ENCODE results near the gene ANKRD62.

Gene ANKRD62

DNA sequence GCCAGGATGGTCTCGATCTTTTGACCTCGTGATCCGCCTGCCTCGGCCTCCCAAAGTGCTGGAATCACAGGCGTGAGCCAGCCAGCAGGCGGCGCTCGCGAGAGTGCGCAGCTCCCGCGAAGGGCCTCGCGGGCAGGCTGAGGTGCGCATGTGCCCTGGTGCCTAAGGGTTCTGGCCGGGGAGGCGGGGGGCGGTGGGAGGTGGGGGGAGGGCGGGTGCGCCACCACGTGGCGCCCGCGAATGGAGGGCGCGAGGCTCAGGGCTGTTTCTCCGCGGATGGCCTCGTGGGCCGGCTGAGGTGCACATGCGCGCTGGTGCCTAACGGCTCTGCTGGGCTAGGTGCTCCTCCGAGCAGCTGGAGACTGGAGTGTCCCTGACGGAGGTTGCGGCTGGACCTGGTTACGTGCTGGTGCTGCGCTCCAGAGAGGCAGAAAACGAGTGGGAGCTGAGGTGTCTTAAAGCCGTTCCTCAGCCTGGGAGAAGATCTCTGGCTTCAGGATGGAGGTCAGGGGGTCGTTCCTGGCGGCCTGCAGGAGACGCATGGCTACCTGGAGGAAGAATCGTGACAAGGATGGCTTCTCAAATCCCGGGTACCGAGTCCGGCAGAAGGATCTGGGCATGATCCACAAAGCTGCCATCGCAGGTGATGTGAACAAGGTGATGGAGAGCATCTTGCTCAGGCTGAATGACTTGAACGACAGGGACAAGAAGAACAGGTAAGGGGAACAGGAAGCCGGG is at the start of gene ANKRD62:
Gene ANKRD62, plus strand, starts transcription at position 324 of the 738 bp plus-strand sequence. Its CDS starts 175 bp downstream, at position 499.
- no peak for DNase-seq (ENCODE audit: low read depth)

- DNase-seq (ENCODE audit: low read depth), result no peak
Observed at GRCh38 chr18:12044591-12044990, 49.1 kb upstream of the ANKRD62 start.

GRCh38 chr18:12046046-12046750 is 47.4 kb upstream of the ANKRD62 start:
- DNase-seq (ENCODE audit: low read depth), result no peak

- DNase-seq (ENCODE audit: low read depth), result no peak
Observed at GRCh38 chr18:12046751-12047335, 46.8 kb upstream of the ANKRD62 start.

- DNase-seq (ENCODE audit: low read depth), result no peak
Observed at GRCh38 chr18:12048010-12048826, 45.4 kb upstream of the ANKRD62 start.

GRCh38 chr18:12048827-12049175 is 44.8 kb upstream of the ANKRD62 start:
- DNase-seq (ENCODE audit: low read depth), result peak; percentile 39

GRCh38 chr18:12049978-12050811 is 43.4 kb upstream of the ANKRD62 start:
- DNase-seq (ENCODE audit: low read depth), result no peak

- DNase-seq (ENCODE audit: low read depth), result no peak
Observed at GRCh38 chr18:12052866-12053265, 40.8 kb upstream of the ANKRD62 start.

GRCh38 chr18:12053289-12053688 is 40.4 kb upstream of the ANKRD62 start:
- DNase-seq (ENCODE audit: low read depth), result no peak

DNA sequence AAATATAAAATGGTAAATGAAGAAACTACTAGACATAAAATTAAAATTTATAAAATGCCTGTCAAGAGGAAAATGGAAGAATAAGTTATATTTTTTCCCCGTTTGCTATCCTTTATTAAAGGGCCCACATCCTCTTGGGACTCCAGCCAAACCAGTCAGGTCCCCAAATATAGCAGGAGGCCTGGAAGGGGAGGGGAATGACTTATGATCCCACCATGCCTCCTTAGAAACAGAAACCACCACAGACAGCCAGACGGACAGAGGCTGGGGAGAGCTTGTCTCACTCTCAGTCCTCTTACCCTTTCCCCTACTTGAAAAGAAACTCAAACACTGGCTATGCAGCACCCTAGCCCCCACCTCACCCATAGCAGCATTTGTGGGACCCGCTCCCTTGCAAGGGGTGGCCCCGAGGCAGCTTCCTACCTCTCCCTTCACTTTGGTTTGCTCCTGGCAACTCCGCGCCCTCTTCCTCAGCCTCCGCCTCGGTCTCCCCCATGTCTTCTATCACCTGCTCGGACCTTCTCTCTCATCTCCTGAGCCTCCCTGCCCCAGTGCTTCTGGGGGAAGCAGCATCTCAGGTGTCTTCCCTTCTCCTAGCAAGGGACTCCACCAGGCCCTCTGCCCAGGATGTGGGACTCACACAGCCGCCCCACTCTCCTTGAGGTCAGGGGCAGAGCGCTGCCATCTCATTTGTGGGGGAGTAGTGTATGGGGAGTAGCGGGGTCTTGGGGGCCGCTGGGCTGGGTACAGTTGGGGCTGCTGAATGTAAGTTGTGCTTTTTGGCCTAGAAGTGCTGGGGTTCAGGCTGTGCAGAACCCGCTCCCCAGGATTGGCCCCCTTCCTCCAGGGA is 37.4 kb upstream of the ANKRD62 start:
- no peak for DNase-seq (ENCODE audit: low read depth)

- DNase-seq (ENCODE audit: low read depth), result no peak
Observed at GRCh38 chr18:12056884-12057402, 36.7 kb upstream of the ANKRD62 start.

GRCh38 chr18:12057419-12058039 is 36.1 kb upstream of the ANKRD62 start:
- DNase-seq (ENCODE audit: low read depth), result no peak

- no peak for DNase-seq (ENCODE audit: low read depth)
Observed at GRCh38 chr18:12059334-12060181, 34.1 kb upstream of the ANKRD62 start.

DNA sequence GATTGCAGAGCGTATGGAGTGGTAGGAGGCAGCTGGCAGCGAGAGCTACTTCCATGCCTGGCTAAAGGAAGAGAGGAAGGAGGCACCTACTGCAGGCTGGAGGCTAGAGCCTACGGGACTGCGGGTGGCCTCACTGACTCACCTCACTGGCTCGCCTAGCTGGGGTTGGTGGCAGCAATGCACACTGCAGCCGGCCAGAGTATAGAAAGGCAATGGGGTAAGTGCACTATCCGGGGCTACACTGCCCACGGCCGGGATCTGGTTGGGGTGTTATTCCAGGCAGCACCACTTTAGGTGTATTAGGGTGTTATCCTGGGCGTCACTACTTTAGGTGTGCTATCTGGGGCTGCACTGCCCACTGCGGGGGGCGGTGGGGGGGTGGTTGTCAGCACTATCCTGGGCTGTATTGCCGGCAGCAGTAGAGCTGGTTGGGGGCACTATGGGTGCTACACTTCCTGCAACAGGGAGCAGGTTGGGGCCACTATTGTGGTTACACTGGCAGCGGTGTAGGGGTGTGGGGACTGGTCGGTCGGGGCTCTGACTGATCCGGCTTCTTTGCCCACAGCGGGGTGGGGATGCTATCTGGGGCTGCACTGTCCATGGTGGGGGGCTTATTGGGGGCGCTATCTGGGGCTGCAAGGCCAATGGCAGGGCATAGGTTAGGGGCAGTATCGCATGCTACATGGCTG is 33.3 kb upstream of the ANKRD62 start:
- no peak for DNase-seq (ENCODE audit: low read depth)

- no peak for DNase-seq (ENCODE audit: low read depth)
Observed at GRCh38 chr18:12061685-12062084, 32.0 kb upstream of the ANKRD62 start.

GRCh38 chr18:12062974-12063373 is 30.7 kb upstream of the ANKRD62 start:
- no peak for DNase-seq (ENCODE audit: low read depth)

- DNase-seq (ENCODE audit: low read depth), result no peak
Observed at GRCh38 chr18:12064086-12064763, 29.4 kb upstream of the ANKRD62 start.

DNA sequence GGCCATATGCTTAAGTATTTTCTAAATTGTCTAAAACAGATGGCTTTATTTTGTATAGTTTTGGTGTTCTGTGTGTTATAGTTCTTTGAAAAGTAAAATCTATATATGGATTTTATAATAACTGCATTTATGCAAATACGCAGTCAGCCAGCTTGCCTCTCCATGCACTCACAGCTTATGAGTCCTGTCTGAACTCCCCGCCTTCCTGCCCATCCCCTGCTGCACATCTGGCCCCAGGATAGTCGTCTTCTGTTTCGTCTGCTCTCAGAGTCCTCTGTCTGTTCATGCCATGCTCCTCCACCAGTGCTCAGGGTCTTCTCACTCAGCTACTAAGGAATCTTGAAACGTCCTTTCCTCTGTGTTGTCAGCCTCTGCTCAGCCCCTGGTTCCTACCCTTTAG is 28.2 kb upstream of the ANKRD62 start:
- DNase-seq (ENCODE audit: low read depth), result no peak
